ENCODE data around the gene ACTN1. TPM values are rescaled to one million over a fixed set of nuclear protein-coding genes. Genes with fewer than 3 reads are reported as not detected.

Gene ACTN1
- total RNA-seq, 1 donor from 2014 or later: 70.7 TPM

DNA sequence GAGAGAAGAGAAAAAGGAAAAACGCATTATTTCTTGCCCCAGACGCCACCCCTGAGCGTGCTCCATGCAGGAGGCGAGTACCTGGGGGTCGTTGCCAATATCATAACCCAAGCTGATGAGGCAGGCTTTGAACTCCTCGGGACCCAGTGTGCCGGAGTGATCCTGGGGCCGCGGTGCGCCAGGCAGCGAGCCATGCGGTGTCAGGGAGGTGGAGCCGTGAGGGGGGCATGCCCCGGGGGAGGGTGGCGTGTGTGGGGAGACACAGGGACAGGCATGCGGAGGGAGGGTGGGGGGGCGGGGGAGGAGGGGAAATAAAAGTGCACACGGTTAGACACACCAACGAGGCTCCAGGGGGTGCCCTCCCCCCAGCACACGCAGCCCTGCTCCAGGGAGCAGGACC is 100.2 kb downstream of the ACTN1 start:
- Histone ChIP-seq H3F3A (ENCODE audit: low read depth) (no peaks in the 10 kb centered on the region), H3K9me3 (ENCODE audit: low read depth) (no peaks in the 10 kb centered on the region), H4K20me1 (ENCODE audit: low read depth) (no peaks in the 10 kb centered on the region), H2AFZ (replicated peaks) (no peak overlapping the region), H3K36me3 (peaks cover 2% of the 10 kb centered on the region), H3K79me2 (ENCODE audit: low read depth) (no peaks in the 10 kb centered on the region), H3K27me3 (no peaks in the 10 kb centered on the region), H3K4me1 (no peaks in the 10 kb centered on the region), H3K9ac (no peak overlapping the region), H3K4me3 (no peak overlapping the region), H3K4me2 (no peak overlapping the region), H3K27ac (no peak overlapping the region)
- TF ChIP-seq, protein P1, sequence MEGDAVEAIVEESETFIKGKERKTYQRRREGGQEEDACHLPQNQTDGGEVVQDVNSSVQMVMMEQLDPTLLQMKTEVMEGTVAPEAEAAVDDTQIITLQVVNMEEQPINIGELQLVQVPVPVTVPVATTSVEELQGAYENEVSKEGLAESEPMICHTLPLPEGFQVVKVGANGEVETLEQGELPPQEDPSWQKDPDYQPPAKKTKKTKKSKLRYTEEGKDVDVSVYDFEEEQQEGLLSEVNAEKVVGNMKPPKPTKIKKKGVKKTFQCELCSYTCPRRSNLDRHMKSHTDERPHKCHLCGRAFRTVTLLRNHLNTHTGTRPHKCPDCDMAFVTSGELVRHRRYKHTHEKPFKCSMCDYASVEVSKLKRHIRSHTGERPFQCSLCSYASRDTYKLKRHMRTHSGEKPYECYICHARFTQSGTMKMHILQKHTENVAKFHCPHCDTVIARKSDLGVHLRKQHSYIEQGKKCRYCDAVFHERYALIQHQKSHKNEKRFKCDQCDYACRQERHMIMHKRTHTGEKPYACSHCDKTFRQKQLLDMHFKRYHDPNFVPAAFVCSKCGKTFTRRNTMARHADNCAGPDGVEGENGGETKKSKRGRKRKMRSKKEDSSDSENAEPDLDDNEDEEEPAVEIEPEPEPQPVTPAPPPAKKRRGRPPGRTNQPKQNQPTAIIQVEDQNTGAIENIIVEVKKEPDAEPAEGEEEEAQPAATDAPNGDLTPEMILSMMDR (IDR thresholded peaks at IDR 0.05): no peak
- TF ChIP-seq EZH2 (IDR thresholded peaks at IDR 0.05) (no peak), EZH2phosphoT487 (IDR thresholded peaks at IDR 0.05) (no peak)
- Mint-ChIP-seq H3K4me1 (peaks cover 3% of the 10 kb centered on the region), H3K27me3 (ENCODE audit: insufficient read depth, low read depth) (no peaks in the 10 kb centered on the region), H3K4me3 (no peak overlapping the region), H3K36me3 (peaks cover 43% of the 10 kb centered on the region), H3K9me3 (no peaks in the 10 kb centered on the region), H3K27ac (no peak overlapping the region)
- DNase-seq (ENCODE audit: low spot score): no peak

DNA sequence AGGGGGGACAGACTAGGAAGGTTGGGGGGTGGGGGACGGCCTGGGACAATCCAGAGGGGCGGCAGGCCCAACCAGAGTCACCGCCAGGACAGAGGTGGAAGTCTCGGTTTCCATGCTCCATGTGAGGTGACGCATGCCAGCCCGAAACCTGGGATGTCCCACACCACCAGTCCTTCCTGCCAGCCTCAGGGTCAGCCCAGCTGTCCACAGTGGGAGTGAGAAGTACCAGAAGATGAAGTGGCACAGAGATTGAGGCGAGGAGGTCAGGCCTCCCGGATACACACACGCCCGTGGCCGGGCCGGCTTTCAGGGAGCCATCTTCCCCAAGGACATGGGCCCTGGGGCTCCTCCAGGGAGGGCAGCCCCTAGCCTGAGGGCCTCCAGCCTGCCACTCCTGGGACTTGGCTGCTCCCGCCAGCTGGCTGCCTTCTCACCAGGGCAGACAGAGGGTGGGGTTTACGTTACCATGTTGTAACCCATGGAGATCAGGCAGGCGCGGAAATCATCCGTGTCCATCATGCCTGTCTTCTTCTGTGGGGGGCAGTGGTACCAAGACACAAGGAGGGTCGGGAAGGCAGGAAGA is 101.0 kb downstream of the ACTN1 start:
- Histone ChIP-seq H2AFZ (replicated peaks) (no peak overlapping the region), H3F3A (ENCODE audit: low read depth) (no peaks in the 10 kb centered on the region), H3K9ac (no peak overlapping the region), H3K9me3 (ENCODE audit: low read depth) (no peaks in the 10 kb centered on the region), H4K20me1 (ENCODE audit: low read depth) (no peaks in the 10 kb centered on the region), H3K27me3 (no peaks in the 10 kb centered on the region), H3K79me2 (ENCODE audit: low read depth) (no peaks in the 10 kb centered on the region), H3K27ac (no peak overlapping the region), H3K4me2 (no peak overlapping the region), H3K36me3 (peaks cover 4% of the 10 kb centered on the region), H3K4me1 (no peaks in the 10 kb centered on the region), H3K4me3 (no peak overlapping the region)
- H3K4me1 Mint-ChIP-seq: peaks cover 3% of the 10 kb centered on the region
- H3K4me3 Mint-ChIP-seq: no peak overlapping the region
- no peak for DNase-seq (ENCODE audit: low spot score)
- TF ChIP-seq EZH2phosphoT487 (IDR thresholded peaks at IDR 0.05) (no peak), EZH2 (IDR thresholded peaks at IDR 0.05) (no peak)
- TF ChIP-seq, protein P1 (IDR thresholded peaks at IDR 0.05): no peak
- H3K36me3 Mint-ChIP-seq: peaks cover 51% of the 10 kb centered on the region
- H3K27ac Mint-ChIP-seq: no peak overlapping the region
- H3K27me3 Mint-ChIP-seq (ENCODE audit: insufficient read depth, low read depth): no peaks in the 10 kb centered on the region
- H3K9me3 Mint-ChIP-seq: no peaks in the 10 kb centered on the region

DNA sequence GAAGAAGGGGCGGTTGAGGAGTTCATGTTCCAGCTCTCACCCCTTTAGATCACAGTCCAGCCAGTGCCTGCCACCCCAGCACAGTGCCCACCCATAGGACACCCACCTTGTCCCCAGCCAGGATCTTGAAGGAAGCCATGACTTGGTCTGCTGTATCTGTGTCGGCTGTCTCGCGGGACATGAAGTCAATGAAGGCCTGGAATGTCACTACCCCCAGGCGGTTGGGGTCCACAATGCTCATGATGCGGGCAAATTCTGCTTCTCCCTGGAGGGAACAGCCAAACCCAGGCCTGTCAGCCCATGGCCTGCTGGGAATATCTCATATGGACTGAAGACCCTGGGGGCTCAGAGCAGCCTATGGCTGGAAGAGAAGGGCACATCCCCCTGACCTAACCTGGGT is 102.1 kb downstream of the ACTN1 start:
- peaks cover 4% of the 10 kb centered on the region for H3K36me3 ChIP-seq
- H3K79me2 ChIP-seq (ENCODE audit: low read depth): no peaks in the 10 kb centered on the region

More for the DNA sequence above, 102.1 kb downstream of the ACTN1 start:
- Histone ChIP-seq H3K4me2 (no peak overlapping the region), H3F3A (ENCODE audit: low read depth) (no peaks in the 10 kb centered on the region), H3K4me1 (no peaks in the 10 kb centered on the region), H3K9ac (no peak overlapping the region), H3K27ac (no peak overlapping the region), H2AFZ (replicated peaks) (no peak overlapping the region), H3K9me3 (ENCODE audit: low read depth) (no peaks in the 10 kb centered on the region), H3K27me3 (no peaks in the 10 kb centered on the region), H3K4me3 (no peak overlapping the region), H4K20me1 (ENCODE audit: low read depth) (no peaks in the 10 kb centered on the region)
- no peaks in the 10 kb centered on the region for H3K27me3 Mint-ChIP-seq (ENCODE audit: insufficient read depth, low read depth)
- peaks cover 3% of the 10 kb centered on the region for H3K4me1 Mint-ChIP-seq
- no peak overlapping the region for H3K4me3 Mint-ChIP-seq
- no peak overlapping the region for H3K27ac Mint-ChIP-seq
- no peak for DNase-seq (ENCODE audit: low spot score)
- peaks cover 52% of the 10 kb centered on the region for H3K36me3 Mint-ChIP-seq
- H3K9me3 Mint-ChIP-seq: no peaks in the 10 kb centered on the region
- TF ChIP-seq, protein P1 (IDR thresholded peaks at IDR 0.05): no peak
- TF ChIP-seq EZH2phosphoT487 (IDR thresholded peaks at IDR 0.05) (no peak), EZH2 (IDR thresholded peaks at IDR 0.05) (no peak)
